Renal cortical epithelial cell (primary cell): Measurements from ENCODE around the gene HS6ST1. TPM values are rescaled to one million over a fixed set of nuclear protein-coding genes. Genes with fewer than 3 reads are reported as not detected.

Experiments
- DNase-seq: peaks from one replicate; pipeline ENCODE4 v3.0.0-alpha.2; 2011; ENCODE audit warnings: low read depth
- total RNA-seq: library from RNA; depleted of rRNA; stranded (reverse); fragments of >200 nt; gene quantifications from 2 replicates; pipeline ENCODE4 v1.2.3, GENCODE V29; 2014

Gene HS6ST1
- total RNA-seq, 1 donor from 2014 or later, result 32.4 TPM

GRCh38 chr2:128299628-128300027, 19.0 kb downstream of the HS6ST1 start:
- no peak for DNase-seq

GRCh38 chr2:128298846-128299507, 19.7 kb downstream of the HS6ST1 start:
- no peak for DNase-seq

- DNase-seq, result no peak
Observed at GRCh38 chr2:128298286-128298685, 20.4 kb downstream of the HS6ST1 start.

DNA sequence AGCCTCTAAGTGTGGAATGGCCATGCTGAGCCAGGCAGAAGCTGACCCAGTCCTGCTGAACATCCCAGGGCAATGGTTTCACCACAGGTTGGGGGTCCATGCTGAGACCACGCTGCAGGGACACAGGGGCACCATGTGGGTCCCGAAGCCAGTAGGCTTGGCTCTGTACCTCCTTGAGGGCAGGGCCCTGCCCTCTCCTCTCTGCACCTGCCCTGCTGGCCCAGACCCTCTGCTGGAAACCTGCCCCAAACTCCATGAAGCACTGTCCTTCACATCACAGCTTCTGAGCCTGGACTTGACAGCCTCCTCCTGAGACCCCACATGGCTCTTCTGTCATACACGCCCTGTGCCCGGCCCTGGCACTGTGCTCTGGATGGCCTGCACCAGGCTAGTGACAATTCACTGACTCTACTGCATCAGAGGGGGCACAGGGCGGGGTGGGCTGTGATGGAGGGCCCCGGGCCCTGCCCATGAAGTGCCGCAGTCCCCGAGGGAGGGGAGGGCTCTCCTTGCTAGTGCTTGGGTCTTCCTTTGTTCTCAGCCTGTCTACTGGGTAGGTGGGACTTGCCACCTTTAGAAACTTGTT, 24.7 kb downstream of the HS6ST1 start:
- no peak for DNase-seq

- no peak for DNase-seq
Observed at GRCh38 chr2:128293426-128293755, 25.3 kb downstream of the HS6ST1 start.

DNA sequence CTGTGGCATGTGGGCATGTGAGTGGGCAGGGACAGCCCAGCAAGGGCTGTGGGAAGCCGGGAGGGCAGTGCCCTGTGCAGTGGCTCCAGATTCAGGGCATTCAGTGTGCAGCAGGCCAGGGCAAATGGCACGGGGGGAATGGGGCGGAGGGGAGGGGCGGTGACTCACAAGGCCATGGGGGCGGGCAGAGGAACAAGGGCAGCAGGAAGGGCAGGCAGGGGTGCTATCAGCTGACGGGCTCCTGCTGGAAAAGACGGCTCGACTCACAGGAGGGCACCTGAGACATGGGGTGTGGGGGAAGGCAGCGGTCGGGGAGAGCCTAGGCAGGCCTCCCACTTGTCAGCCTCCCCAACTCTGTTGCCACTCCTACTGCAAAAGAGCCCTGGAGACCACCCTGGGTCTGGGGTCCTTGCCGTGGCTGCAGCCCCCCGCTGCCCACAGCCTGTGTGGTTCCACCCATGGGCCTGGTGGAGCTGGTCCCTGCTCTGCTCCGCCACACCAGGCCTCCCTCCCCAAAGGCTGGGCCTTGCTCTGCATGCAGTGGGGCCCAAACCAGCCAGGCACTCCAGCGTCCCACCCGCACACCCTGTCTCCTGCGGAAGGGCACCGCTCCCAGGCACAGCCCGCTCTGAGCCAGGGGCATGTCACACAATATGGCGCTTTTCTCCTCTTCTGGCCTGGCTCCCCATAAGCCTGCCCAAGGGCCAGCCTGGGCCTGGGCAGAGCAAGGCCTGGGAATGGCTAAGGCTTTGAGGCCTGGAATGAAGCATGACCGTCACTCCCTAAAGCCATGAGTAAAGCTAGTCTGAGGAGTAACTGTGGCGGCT, 25.9 kb downstream of the HS6ST1 start:
- peak; percentile 60 for DNase-seq

GRCh38 chr2:128291844-128292598, 26.6 kb downstream of the HS6ST1 start:
- DNase-seq, result no peak

- peak; percentile 12 for DNase-seq
Observed at GRCh38 chr2:128291161-128291843, 27.4 kb downstream of the HS6ST1 start.

DNA sequence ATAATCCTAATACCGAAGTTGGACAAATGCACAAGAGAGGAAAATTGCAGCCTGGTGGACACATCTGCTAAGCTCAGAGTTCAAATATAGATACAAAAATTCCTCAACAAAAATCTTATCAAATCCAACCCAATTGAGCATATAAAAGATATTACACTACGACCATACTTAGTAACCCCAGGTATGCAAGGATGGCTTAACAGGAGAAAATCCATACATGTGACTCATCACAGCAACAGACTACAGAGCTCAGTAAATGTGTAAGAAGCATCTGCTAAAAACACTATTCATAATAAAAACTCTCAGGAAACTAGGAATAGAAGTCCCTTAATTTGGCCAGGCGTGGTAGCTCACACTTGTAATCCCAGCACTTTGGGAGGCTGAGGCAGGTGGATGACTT, 28.3 kb downstream of the HS6ST1 start:
- DNase-seq, result peak; percentile 27

- DNase-seq, result no peak
Observed at GRCh38 chr2:128289439-128289838, 29.2 kb downstream of the HS6ST1 start.

GRCh38 chr2:128288781-128289180, 29.9 kb downstream of the HS6ST1 start:
- DNase-seq, result no peak

DNA sequence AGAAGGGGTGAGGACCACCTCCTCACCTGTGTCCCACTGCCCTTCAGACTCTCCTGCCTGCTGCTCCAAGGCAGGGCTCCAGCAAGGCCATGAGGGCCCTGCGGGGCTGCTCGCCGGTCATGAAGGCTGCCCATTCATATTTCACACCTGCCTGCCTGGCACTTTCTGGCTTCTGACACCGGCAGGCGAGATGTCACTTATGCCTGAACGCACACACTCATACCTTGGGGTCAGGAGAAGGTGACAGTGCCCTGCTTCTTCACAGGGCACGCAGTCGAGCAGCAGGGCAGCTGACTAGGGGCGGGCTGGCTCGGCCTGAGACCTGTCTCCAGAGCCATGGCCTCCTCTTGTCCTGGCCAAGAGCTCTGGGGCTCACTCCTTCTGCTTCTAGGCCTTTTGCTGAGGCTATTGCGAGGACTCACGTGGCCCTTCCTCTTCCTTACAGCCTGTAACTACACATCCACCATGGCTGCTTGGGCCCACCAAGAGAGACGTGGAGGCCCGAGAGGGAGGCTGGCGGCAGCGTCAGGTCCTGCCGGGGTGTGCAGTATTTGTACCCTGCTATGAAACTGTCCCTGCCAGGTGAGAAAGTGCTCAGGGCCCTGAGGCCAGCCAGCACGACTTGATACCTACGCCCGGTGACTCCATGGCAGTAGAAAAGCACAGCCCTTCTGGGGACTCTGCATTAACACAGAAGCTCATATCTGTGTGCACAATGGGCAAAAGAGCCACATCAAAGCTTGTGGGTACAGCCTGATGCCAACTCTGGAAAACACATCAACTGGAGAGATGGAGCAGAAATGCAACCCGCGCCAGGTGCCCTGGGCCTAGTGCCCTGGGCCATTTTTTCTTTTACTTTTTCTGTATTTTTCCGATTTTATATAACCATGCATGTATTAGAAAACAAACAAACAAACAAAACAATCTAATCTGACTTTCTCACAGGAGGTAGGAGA, 30.6 kb downstream of the HS6ST1 start:
- DNase-seq, result no peak

DNA sequence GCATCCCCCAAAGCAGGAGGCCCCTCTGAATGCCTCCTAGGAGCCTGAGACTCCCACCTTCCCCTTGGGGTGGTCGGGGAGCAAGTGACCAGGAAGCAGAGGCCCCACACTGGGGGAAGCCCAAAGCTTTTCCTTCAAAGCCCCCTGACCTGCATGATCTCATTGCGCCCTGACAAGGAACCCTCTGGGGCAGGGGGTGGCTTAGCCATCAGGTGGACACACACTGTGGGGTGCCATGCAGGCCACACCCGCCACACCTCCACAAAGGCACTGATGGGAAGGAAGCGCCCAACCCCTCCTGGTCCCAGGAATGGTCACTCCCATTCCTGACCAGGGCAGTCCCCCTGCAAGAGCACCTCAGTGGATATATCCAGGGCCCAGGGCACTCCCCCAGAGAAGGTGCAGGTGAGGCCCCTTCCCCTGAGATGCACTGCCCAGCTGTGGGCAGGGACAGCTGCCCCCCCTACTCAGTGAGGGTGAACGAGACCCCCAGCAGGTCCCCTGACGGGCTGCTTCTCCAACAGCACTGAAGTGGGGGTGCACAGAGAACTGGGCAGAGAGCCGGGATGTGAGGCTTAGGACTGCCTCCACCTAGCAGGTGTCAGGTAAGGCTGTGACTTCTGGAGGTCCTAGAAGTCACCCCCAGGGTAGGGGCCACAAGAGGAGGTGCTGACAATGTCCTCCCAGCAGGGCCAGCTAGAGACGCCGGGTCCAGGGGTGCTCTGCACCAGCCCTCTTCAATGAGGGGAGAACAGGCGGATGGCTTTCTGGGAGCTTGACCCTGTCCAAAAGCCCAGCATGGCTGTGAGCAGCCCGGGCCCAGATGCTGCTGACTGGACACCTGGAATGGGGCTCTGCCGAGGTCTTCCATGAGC, 31.5 kb downstream of the HS6ST1 start:
- DNase-seq, result no peak

DNA sequence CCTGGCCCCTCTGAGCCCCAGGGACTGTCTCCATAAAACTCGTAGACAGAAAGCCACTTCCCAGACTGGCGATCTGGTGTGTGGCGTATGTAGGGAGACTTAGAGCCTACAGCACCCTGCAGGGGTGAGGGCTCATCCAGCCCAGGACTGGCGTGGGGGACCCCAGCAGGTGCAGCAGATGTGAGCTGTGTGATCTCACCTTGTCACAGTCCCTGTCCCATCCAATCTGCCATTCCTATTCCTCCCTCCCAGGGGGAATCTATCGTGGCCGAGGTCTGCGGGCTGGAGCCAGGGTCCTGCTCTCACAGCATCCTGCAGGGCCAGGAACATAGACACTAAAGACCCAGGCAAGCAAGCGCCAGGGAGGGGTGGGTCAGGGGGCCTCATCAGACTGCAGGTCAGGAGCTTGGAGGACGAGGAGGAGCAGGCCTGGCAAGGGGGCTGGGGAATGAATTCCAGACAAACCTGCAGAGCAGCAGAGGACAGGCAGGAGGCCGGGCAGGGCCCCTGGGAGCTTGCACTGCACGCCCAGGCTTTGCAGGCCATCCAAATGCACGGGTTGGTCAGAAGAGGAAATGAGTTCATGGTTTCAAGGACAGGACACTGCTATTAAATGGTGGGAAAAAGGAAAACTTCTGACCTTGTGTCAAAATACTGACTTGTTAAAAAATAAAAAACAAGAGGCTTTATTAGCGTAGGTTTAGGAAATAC, 32.5 kb downstream of the HS6ST1 start:
- no peak for DNase-seq

DNA sequence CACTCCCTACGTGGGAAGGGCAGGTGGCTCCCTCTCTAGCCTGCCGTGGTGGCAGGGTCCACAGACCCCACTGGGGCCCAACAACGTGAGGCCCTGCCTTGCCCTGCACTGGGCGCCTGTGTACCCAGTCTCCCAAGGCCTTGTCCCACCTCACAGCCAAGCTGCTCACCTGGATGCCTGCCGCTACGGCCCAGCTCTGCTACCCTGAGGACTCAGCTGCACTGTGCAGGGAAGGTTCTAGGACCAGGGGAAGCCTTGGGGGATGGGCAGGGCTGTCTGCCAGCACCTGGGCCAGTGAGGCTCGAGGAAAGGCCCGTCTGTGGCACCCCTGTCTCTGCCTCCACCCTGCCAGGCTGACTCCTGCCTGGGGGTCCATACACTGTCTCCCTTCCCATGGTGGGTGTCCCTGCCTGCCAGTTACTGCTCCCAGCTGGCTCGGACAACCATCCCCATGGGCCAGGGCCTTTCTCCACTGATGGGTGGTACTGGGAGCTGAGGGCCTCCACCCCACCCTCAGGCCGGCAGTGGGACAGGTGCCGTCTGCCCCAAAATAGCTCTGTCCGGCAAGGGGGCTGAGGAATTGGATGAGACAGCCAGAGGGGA, 33.2 kb downstream of the HS6ST1 start:
- DNase-seq, result no peak

- DNase-seq, result no peak
Observed at GRCh38 chr2:128284841-128285240, 33.8 kb downstream of the HS6ST1 start.

DNA sequence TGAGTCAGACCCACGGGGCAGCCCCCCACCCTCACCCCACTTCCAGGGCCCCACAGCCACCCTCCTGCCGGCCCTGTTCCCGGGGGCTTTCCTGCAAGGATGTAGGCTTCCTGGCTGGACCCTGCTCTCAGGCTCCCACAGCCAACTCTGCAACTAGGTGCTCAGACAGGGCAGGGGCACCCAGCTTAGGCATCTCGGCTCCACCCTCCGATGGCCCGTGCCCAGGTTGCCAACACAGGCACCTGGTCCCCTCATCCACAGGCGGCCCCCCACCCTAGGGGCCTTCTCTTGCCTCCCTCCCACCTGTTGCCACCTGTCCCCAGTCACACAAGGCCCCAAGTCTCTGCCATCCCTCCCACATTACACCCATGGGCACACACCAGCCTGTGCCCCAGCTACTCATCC, 34.6 kb downstream of the HS6ST1 start:
- no peak for DNase-seq

GRCh38 chr2:128282976-128283810, 35.5 kb downstream of the HS6ST1 start:
- no peak for DNase-seq
